A549 (cell line): ENCODE data around the gene NCS1.

Experiments used
- BCL3 ChIP-seq: fragments of >200 bp; sonication (Bioruptor Twin); formaldehyde crosslinking; IDR thresholded peaks from 3 replicates; pipeline ENCODE4 v1.6.1; 2016
- CBX8 ChIP-seq: fragments of 200-600 bp; sonication (generic); IDR thresholded peaks from 2 replicates; pipeline ENCODE4 v1.6.1; 2016
- CTCF ChIP-seq: fragments of >200 bp; sonication (Bioruptor Twin); formaldehyde crosslinking; IDR thresholded peaks from 3 replicates; pipeline ENCODE4 v1.5.1; 2016
- HMGXB4 ChIP-seq: fragments of 250-450 bp; sonication (Bioruptor Pico); IDR thresholded peaks from 2 replicates; pipeline ENCODE4 v1.5.0; 2021; ENCODE audit warnings: mild to moderate bottlenecking, moderate library complexity, borderline replicate concordance
- POLR2A ChIP-seq: IDR thresholded peaks from 2 replicates; pipeline ENCODE4 v1.6.1; 2012; ENCODE audit warnings: mild to moderate bottlenecking, low read length

- TF ChIP-seq CTCF, result no peak
- TF ChIP-seq CBX8, result no peak
- TF ChIP-seq HMGXB4, result no peak
- no peak for TF ChIP-seq BCL3
- no peak for TF ChIP-seq POLR2A
Measured at GRCh38 chr9:130239363-130239695, 67.1 kb downstream of the NCS1 start.
